NCI-H345 treated with DMSO at 0.1 percent for 48 hours (cell line): ENCODE results near the gene CYTH2.
"Not testable (repeated sequence)": the region's sequence is repeated elsewhere in the genome, so short reads cannot be mapped to it uniquely, and the experiment has no call there.

Experiments used
- DNase-seq: peaks from one replicate; lab custom pipeline; 2025; ENCODE audit not compliant: unreplicated experiment; lab: John Stamatoyannopoulos, UW

The CYTH2 gene

GRCh38 chr19:48510421-48511268, 41.5 kb downstream of the CYTH2 start:
- DNase-seq, result peak; percentile 25

GRCh38 chr19:48511321-48511731, 42.2 kb downstream of the CYTH2 start:
- no peak for DNase-seq

GRCh38 chr19:48511800-48512503, 42.8 kb downstream of the CYTH2 start, which contains the start of gene LMTK3:
Gene LMTK3, minus strand, starts transcription at chr19:48511835. Its CDS starts 259 bp downstream, at chr19:48511576.
- DNase-seq, result peak; percentile 63

GRCh38 chr19:48512504-48513288, 43.5 kb downstream of the CYTH2 start:
- no peak for DNase-seq

- peak; percentile 48 for DNase-seq
These were observed 44.3 kb downstream of the CYTH2 start for GRCh38 chr19:48513289-48514122.

GRCh38 chr19:48514123-48514458, 44.9 kb downstream of the CYTH2 start:
- no peak for DNase-seq

GRCh38 chr19:48516536-48516935, 47.4 kb downstream of the CYTH2 start:
- no peak for DNase-seq

- DNase-seq, result no peak
These were observed 49.0 kb downstream of the CYTH2 start for GRCh38 chr19:48518207-48518606.

- not testable (repeated sequence) for DNase-seq
These were observed 50.3 kb downstream of the CYTH2 start for GRCh38 chr19:48519426-48519825.

GRCh38 chr19:48520134-48520533, 51.0 kb downstream of the CYTH2 start:
- no peak for DNase-seq

- no peak for DNase-seq
These were observed 55.1 kb downstream of the CYTH2 start for GRCh38 chr19:48524221-48524620.

- no peak for DNase-seq
These were observed 55.6 kb downstream of the CYTH2 start for GRCh38 chr19:48524732-48525131.

GRCh38 chr19:48529156-48529555, 60.0 kb downstream of the CYTH2 start:
- no peak for DNase-seq

- DNase-seq, result no peak
These were observed 61.0 kb downstream of the CYTH2 start for GRCh38 chr19:48530066-48530720.

- DNase-seq, result no peak
These were observed 61.6 kb downstream of the CYTH2 start for GRCh38 chr19:48530770-48531169.
